ENCODE measurements around the gene CLTC. TPM values are rescaled to one million over a fixed set of nuclear protein-coding genes. Genes with fewer than 3 reads are reported as not detected.
"Not testable (repeated sequence)": the region's sequence is repeated elsewhere in the genome, so short reads cannot be mapped to it uniquely, and the experiment has no call there.

CLTC gene
- total RNA-seq, 1 experiment from 2014 or later = 206 TPM

DNA sequence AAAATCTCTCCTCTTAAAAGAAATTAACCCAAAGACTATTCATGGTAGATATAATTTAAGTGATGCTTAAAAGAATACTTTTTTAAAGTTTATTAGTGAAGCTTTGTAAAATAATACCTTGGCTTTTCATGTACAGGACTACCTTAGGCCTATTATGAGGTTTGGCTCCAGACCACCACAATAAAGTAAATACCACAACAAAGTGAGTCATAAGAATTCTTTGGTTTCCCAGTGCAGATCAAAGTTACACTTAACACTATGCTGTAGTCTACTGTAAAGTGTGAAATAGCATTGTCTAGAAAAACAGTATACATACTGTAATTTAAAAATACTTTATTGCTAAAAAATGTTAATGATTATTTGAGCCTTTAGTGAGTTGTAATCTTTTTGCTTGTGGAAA lies 31.7 kb downstream of the CLTC start:
- Histone ChIP-seq H3K4me2 (no peak overlapping the region), H3K4me3 (no peak overlapping the region), H3K4me1 (replicated peaks; ENCODE audit: insufficient read depth) (no peaks in the 10 kb centered on the region), H3K36me3 (ENCODE audit: low read depth) (peaks cover 81% of the 10 kb centered on the region), H3K9me2 (ENCODE audit: insufficient read depth) (no peaks in the 10 kb centered on the region), H3K9me3 (ENCODE audit: insufficient read depth, low read depth) (no peaks in the 10 kb centered on the region), H3K79me2 (ENCODE audit: low read depth) (peaks cover 67% of the 10 kb centered on the region), H4K20me1 (ENCODE audit: insufficient read depth) (peaks cover 69% of the 10 kb centered on the region), H3K27ac (no peak overlapping the region), H2AFZ (no peak overlapping the region), H3K27me3 (ENCODE audit: insufficient read depth, low read depth) (no peaks in the 10 kb centered on the region), H3F3A (ENCODE audit: insufficient read depth, low read depth) (peaks cover 52% of the 10 kb centered on the region; the same call in 1 of the 2 replicates)
- ChIA-PET CTCF (no interaction called here), POLR2A (ENCODE audit: unreplicated experiment) (no interaction called here)
- DNase-seq = no peak
- no TSS peak for BruUV-seq (replicated peaks)
- no peak for TF ChIP-seq EZH2 (IDR thresholded peaks at IDR 0.05; ENCODE audit: low read depth)
- TF ChIP-seq, protein P1, sequence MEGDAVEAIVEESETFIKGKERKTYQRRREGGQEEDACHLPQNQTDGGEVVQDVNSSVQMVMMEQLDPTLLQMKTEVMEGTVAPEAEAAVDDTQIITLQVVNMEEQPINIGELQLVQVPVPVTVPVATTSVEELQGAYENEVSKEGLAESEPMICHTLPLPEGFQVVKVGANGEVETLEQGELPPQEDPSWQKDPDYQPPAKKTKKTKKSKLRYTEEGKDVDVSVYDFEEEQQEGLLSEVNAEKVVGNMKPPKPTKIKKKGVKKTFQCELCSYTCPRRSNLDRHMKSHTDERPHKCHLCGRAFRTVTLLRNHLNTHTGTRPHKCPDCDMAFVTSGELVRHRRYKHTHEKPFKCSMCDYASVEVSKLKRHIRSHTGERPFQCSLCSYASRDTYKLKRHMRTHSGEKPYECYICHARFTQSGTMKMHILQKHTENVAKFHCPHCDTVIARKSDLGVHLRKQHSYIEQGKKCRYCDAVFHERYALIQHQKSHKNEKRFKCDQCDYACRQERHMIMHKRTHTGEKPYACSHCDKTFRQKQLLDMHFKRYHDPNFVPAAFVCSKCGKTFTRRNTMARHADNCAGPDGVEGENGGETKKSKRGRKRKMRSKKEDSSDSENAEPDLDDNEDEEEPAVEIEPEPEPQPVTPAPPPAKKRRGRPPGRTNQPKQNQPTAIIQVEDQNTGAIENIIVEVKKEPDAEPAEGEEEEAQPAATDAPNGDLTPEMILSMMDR (conservative IDR thresholded peaks at IDR 0.05) = no peak
- intact Hi-C loops (cut with micrococcal nuclease; ENCODE audit: unreplicated experiment) = no loop called here

DNA sequence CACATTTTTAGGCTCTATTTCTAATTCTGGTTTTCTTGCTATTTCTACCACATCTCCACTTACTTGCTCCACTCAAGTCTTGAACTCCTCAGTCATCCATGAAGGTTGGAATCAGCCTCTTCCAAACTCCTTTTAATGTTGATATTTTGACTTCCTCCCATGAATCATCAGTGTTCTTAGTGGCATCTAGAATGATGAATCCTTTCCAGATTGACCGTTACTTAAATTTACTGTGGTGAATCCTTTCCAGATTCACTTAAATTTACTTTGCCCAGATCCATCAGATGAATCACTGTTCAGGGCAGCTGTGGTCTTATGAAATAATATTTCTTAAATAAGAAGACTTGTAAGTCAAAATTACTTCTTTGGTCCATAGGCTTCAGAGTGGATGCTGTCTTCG lies 32.4 kb downstream of the CLTC start:
- POLR2A ChIA-PET (ENCODE audit: unreplicated experiment) = no interaction called here
- H3K4me1 ChIP-seq (replicated peaks; ENCODE audit: insufficient read depth) = no peaks in the 10 kb centered on the region
- peaks cover 48% of the 10 kb centered on the region; the same call in 1 of the 2 replicates for H3F3A ChIP-seq (ENCODE audit: insufficient read depth, low read depth)
- peaks cover 79% of the 10 kb centered on the region for H3K36me3 ChIP-seq (ENCODE audit: low read depth)
- H3K27me3 ChIP-seq (ENCODE audit: insufficient read depth, low read depth) = no peaks in the 10 kb centered on the region
- no peak overlapping the region for H3K27ac ChIP-seq
- no peaks in the 10 kb centered on the region for H3K9me2 ChIP-seq (ENCODE audit: insufficient read depth)
- TF ChIP-seq EZH2 (IDR thresholded peaks at IDR 0.05; ENCODE audit: low read depth) = no peak
- TF ChIP-seq, protein P1 (conservative IDR thresholded peaks at IDR 0.05) = no peak
- no peak overlapping the region for H3K4me3 ChIP-seq
- BruUV-seq (replicated peaks) = no TSS peak
- CTCF ChIA-PET = no interaction called here
- H4K20me1 ChIP-seq (ENCODE audit: insufficient read depth) = peaks cover 69% of the 10 kb centered on the region
- intact Hi-C loops (cut with micrococcal nuclease; ENCODE audit: unreplicated experiment) = no loop called here
- no peaks in the 10 kb centered on the region for H3K9me3 ChIP-seq (ENCODE audit: insufficient read depth, low read depth)
- peaks cover 63% of the 10 kb centered on the region for H3K79me2 ChIP-seq (ENCODE audit: low read depth)
- no peak overlapping the region for H3K4me2 ChIP-seq
- DNase-seq = no peak
- H2AFZ ChIP-seq = no peak overlapping the region

DNA sequence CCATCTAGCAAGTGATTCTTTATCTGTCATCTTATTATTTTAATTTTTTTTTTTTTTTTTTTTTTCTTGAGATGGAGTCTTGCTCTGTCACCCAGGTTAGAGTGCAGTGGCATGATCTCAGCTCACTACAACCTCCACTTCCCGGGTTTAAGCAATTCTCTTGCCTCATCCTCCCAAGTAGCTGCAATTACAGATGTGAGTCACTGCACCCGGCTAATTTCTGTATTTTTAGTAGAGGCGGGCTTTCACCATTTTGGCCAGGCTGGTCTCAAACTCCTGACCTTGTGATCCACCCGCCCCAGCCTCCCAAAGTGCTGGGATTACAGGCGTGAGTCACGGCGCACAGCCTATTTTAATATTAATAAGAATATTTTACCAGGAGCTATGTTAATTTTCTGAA lies 36.9 kb downstream of the CLTC start:
- H2AFZ ChIP-seq; H3K9me3 ChIP-seq (ENCODE audit: insufficient read depth, low read depth); H3K4me3 ChIP-seq; intact Hi-C loops (cut with micrococcal nuclease; ENCODE audit: unreplicated experiment); H3K9me2 ChIP-seq (ENCODE audit: insufficient read depth); H3K4me2 ChIP-seq; H3K27me3 ChIP-seq (ENCODE audit: insufficient read depth, low read depth); DNase-seq; H3K27ac ChIP-seq; H3K4me1 ChIP-seq (replicated peaks; ENCODE audit: insufficient read depth); CTCF ChIA-PET; BruUV-seq (replicated peaks): not testable (repeated sequence)
- POLR2A ChIA-PET (ENCODE audit: unreplicated experiment) = interaction anchor here (0.6 kb wide), 1 partner anchor 567 kb away, joined by 3 read pairs; no protein-coding TSS in a partner anchor
- Histone ChIP-seq H4K20me1 (ENCODE audit: insufficient read depth) (peaks cover 52% of the 10 kb centered on the region), H3F3A (ENCODE audit: insufficient read depth, low read depth) (peaks cover 56% of the 10 kb centered on the region; the same call in 1 of the 2 replicates), H3K36me3 (ENCODE audit: low read depth) (peaks cover 71% of the 10 kb centered on the region), H3K79me2 (ENCODE audit: low read depth) (peaks cover 35% of the 10 kb centered on the region)

DNA sequence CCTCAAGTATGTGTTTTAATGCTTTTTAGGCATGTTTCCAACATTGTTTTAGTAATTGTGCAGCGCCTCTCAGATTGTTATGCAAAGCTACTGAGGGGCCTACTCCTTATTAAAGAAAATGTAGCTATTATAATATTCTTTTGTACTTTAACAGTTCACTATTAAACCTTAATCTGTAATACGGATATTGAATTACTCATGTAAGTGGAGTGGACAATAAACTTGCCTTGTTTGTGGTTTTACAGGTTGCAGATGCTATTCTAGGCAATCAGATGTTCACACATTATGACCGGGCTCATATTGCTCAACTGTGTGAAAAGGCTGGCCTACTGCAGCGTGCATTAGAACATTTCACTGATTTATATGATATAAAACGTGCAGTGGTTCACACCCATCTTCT lies 46.5 kb downstream of the CLTC start:
- TF ChIP-seq EZH2 (IDR thresholded peaks at IDR 0.05; ENCODE audit: low read depth) = no peak
- TF ChIP-seq, protein P1 (conservative IDR thresholded peaks at IDR 0.05) = no peak
- ChIA-PET POLR2A (ENCODE audit: unreplicated experiment) (no interaction called here), CTCF (no interaction called here)
- Histone ChIP-seq H3K4me1 (replicated peaks; ENCODE audit: insufficient read depth) (no peaks in the 10 kb centered on the region), H3K4me3 (no peak overlapping the region), H4K20me1 (ENCODE audit: insufficient read depth) (peaks cover 40% of the 10 kb centered on the region), H3K9me2 (ENCODE audit: insufficient read depth) (no peaks in the 10 kb centered on the region), H3K9me3 (ENCODE audit: insufficient read depth, low read depth) (no peaks in the 10 kb centered on the region), H2AFZ (no peak overlapping the region), H3K27me3 (ENCODE audit: insufficient read depth, low read depth) (no peaks in the 10 kb centered on the region), H3K27ac (no peak overlapping the region), H3K79me2 (ENCODE audit: low read depth) (peaks cover 14% of the 10 kb centered on the region; the same call in 1 of the 2 replicates), H3F3A (ENCODE audit: insufficient read depth, low read depth) (peaks cover 54% of the 10 kb centered on the region), H3K36me3 (ENCODE audit: low read depth) (peaks cover 79% of the 10 kb centered on the region), H3K4me2 (no peak overlapping the region)
- intact Hi-C loops (cut with micrococcal nuclease; ENCODE audit: unreplicated experiment) = no loop called here
- BruUV-seq (replicated peaks) = no TSS peak
- DNase-seq = no peak
